SK-N-SH treated with all-trans-retinoic acid at 6 μM for 48 hours (cell line): ENCODE data around the gene CD163.
"Not testable (repeated sequence)": the region's sequence is repeated elsewhere in the genome, so short reads cannot be mapped to it uniquely, and the experiment has no call there.

Experiments
- ATAC-seq: fragments of 200-7000 bp; cut with Tn5 transposase; 3 replicates; pipeline ENCODE4 v1.9.1; 2020; ENCODE audit warnings: mild to moderate bottlenecking, moderate library complexity
- ARNTL ChIP-seq: fragments of 450-650 bp; formaldehyde crosslinking; IDR thresholded peaks from 2 replicates; pipeline ENCODE4 v1.5.0; 2020; ENCODE audit warnings: low read depth, mild to moderate bottlenecking, moderate library complexity, borderline replicate concordance
- GLIS3 ChIP-seq: fragments of 250-450 bp; sonication (Bioruptor Pico); IDR thresholded peaks from 2 replicates; pipeline ENCODE4 v1.5.0; 2020; ENCODE audit warnings: mild to moderate bottlenecking, moderate library complexity
- ISL1 ChIP-seq: fragments of 250-450 bp; sonication (Bioruptor Pico); IDR thresholded peaks from 2 replicates; pipeline ENCODE4 v2.1.2; 2022; ENCODE audit warnings: mild to moderate bottlenecking, moderate library complexity
- OSR1 ChIP-seq: fragments of 250-450 bp; sonication (Bioruptor Pico); IDR thresholded peaks from 2 replicates; pipeline ENCODE4 v1.8.0; 2022; ENCODE audit warnings: moderate library complexity, mild to moderate bottlenecking, inconsistent platforms
- POU6F1 ChIP-seq: fragments of 250-450 bp; sonication (Bioruptor Pico); IDR thresholded peaks from 2 replicates; pipeline ENCODE4 v1.8.0; 2021; ENCODE audit warnings: low read depth, mild to moderate bottlenecking, moderate library complexity, borderline replicate concordance
- PPARA ChIP-seq: fragments of 250-450 bp; sonication (Bioruptor Pico); IDR thresholded peaks from 2 replicates; pipeline ENCODE4 v1.5.0; 2020; ENCODE audit warnings: mild to moderate bottlenecking, borderline replicate concordance
- TCF4 ChIP-seq: fragments of 250-450 bp; sonication (Bioruptor Pico); IDR thresholded peaks from 2 replicates; pipeline ENCODE4 v1.8.0; 2021; ENCODE audit warnings: mild to moderate bottlenecking, moderate library complexity, borderline replicate concordance
- TOX ChIP-seq: fragments of 250-450 bp; sonication (Bioruptor Pico); IDR thresholded peaks from 2 replicates; pipeline ENCODE4 v1.8.0; 2021; ENCODE audit warnings: mild to moderate bottlenecking, moderate library complexity, borderline replicate concordance
- ZFP3 ChIP-seq: fragments of 250-450 bp; sonication (Bioruptor Pico); IDR thresholded peaks from 2 replicates; pipeline ENCODE4 v1.5.0; 2020; ENCODE audit warnings: mild to moderate bottlenecking, moderate library complexity
- ZNF565 ChIP-seq: fragments of 450-650 bp; formaldehyde crosslinking; conservative IDR thresholded peaks from 2 replicates; pipeline ENCODE4 v1.5.0; 2020; ENCODE audit warnings: low read depth, mild to moderate bottlenecking, moderate library complexity
- ZNF70 ChIP-seq: fragments of 450-650 bp; formaldehyde crosslinking; IDR thresholded peaks from 2 replicates; pipeline ENCODE4 v1.5.0; 2020; ENCODE audit warnings: mild to moderate bottlenecking, moderate library complexity
- ZNF8 ChIP-seq: fragments of 450-650 bp; formaldehyde crosslinking; IDR thresholded peaks from 2 replicates; pipeline ENCODE4 v1.5.0; 2020; ENCODE audit warnings: mild to moderate bottlenecking, moderate library complexity
- TF ChIP-seq, protein P1 (sequence below): fragments of 250-450 bp; sonication (Bioruptor Pico); IDR thresholded peaks from 2 replicates; pipeline ENCODE4 v1.8.0; 2020; ENCODE audit warnings: mild to moderate bottlenecking, moderate library complexity, borderline replicate concordance
- TF ChIP-seq, protein P2 (sequence below): fragments of 250-450 bp; sonication (Bioruptor Pico); IDR thresholded peaks from 2 replicates; pipeline ENCODE4 v1.5.0; 2020; ENCODE audit warnings: mild to moderate bottlenecking, moderate library complexity
- TF ChIP-seq, protein P3 (sequence below): fragments of 250-450 bp; sonication (Bioruptor Pico); IDR thresholded peaks from 2 replicates; pipeline ENCODE4 v1.5.1; 2021; ENCODE audit warnings: mild to moderate bottlenecking, moderate library complexity

Gene CD163

GRCh38 chr12:7439579-7440505, 63.7 kb downstream of the CD163 start (continued):
- TF ChIP-seq, protein P1, sequence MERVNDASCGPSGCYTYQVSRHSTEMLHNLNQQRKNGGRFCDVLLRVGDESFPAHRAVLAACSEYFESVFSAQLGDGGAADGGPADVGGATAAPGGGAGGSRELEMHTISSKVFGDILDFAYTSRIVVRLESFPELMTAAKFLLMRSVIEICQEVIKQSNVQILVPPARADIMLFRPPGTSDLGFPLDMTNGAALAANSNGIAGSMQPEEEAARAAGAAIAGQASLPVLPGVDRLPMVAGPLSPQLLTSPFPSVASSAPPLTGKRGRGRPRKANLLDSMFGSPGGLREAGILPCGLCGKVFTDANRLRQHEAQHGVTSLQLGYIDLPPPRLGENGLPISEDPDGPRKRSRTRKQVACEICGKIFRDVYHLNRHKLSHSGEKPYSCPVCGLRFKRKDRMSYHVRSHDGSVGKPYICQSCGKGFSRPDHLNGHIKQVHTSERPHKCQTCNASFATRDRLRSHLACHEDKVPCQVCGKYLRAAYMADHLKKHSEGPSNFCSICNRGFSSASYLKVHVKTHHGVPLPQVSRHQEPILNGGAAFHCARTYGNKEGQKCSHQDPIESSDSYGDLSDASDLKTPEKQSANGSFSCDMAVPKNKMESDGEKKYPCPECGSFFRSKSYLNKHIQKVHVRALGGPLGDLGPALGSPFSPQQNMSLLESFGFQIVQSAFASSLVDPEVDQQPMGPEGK (CRISPR knock-in tag): no peak
- TF ChIP-seq ZNF8 (CRISPR knock-in tag) (no peak), ARNTL (no peak), ISL1 (CRISPR knock-in tag) (no peak), TOX (no peak)
- TF ChIP-seq, all 23 proteins: peak for 0

- peak; percentile 55 for ATAC-seq
Observed at GRCh38 chr12:7438291-7438995, 65.1 kb downstream of the CD163 start.

DNA sequence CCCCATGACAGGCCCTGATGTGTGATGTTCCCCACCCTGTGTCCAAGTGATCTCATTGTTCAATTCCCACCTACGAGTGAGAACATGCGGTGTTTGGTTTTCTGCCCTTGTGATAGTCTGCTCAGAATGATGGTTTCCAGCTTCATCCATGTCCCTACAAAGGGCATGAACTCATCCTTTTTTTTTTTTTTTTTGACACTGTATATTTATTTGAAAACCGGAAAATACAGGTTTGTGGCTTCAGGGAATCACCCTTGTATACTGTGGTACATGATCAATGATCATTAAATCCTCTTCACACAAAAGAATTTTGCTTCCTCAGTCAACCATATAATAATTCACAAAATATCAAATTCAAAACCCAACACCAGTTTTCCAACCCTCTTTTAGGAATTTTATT, 66.1 kb downstream of the CD163 start:
- not testable (repeated sequence) for ATAC-seq

- ATAC-seq: no peak
- TF ChIP-seq POU6F1 (CRISPR knock-in tag): no peak
Observed at GRCh38 chr12:7434670-7435069, 68.9 kb downstream of the CD163 start.

GRCh38 chr12:7433276-7433822, 70.2 kb downstream of the CD163 start:
- TF ChIP-seq ZNF8 (CRISPR knock-in tag) (no peak), ZNF565 (no peak), TCF4 (CRISPR knock-in tag) (no peak), ZNF70 (CRISPR knock-in tag) (no peak), OSR1 (CRISPR knock-in tag) (no peak), ZFP3 (no peak), GLIS3 (CRISPR knock-in tag) (no peak), PPARA (CRISPR knock-in tag) (no peak)
- TF ChIP-seq, protein P1 (CRISPR knock-in tag): no peak
- TF ChIP-seq, protein P2, sequence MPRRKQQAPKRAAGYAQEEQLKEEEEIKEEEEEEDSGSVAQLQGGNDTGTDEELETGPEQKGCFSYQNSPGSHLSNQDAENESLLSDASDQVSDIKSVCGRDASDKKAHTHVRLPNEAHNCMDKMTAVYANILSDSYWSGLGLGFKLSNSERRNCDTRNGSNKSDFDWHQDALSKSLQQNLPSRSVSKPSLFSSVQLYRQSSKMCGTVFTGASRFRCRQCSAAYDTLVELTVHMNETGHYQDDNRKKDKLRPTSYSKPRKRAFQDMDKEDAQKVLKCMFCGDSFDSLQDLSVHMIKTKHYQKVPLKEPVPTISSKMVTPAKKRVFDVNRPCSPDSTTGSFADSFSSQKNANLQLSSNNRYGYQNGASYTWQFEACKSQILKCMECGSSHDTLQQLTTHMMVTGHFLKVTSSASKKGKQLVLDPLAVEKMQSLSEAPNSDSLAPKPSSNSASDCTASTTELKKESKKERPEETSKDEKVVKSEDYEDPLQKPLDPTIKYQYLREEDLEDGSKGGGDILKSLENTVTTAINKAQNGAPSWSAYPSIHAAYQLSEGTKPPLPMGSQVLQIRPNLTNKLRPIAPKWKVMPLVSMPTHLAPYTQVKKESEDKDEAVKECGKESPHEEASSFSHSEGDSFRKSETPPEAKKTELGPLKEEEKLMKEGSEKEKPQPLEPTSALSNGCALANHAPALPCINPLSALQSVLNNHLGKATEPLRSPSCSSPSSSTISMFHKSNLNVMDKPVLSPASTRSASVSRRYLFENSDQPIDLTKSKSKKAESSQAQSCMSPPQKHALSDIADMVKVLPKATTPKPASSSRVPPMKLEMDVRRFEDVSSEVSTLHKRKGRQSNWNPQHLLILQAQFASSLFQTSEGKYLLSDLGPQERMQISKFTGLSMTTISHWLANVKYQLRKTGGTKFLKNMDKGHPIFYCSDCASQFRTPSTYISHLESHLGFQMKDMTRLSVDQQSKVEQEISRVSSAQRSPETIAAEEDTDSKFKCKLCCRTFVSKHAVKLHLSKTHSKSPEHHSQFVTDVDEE (CRISPR knock-in tag): no peak
- TF ChIP-seq, protein P3, sequence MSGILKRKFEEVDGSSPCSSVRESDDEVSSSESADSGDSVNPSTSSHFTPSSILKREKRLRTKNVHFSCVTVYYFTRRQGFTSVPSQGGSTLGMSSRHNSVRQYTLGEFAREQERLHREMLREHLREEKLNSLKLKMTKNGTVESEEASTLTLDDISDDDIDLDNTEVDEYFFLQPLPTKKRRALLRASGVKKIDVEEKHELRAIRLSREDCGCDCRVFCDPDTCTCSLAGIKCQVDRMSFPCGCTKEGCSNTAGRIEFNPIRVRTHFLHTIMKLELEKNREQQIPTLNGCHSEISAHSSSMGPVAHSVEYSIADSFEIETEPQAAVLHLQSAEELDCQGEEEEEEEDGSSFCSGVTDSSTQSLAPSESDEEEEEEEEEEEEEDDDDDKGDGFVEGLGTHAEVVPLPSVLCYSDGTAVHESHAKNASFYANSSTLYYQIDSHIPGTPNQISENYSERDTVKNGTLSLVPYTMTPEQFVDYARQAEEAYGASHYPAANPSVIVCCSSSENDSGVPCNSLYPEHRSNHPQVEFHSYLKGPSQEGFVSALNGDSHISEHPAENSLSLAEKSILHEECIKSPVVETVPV: no peak
- peak; percentile 54; the same call in 2 of the 3 replicates for ATAC-seq
